SK-N-SH (cell line): ENCODE results near the gene LVRN. TPM values are rescaled to one million over a fixed set of nuclear protein-coding genes. Genes with fewer than 3 reads are reported as not detected.

Source experiments
- CTCF ChIA-PET: fragments of 300-600, 350-600 bp; formaldehyde crosslinking; extraction: SDS; loops from one replicate; lab custom pipeline; 2021; lab: Yijun Ruan, JAX
- POLR2A ChIA-PET: fragments of 350-600 bp; sonication (Branson Sonifier 250); formaldehyde crosslinking; extraction: SDS; loops from one replicate; lab custom pipeline; 2020; ENCODE audit warnings: antibody characterized with exemption, inconsistent platforms; lab: Yijun Ruan, JAX
- DNase-seq: peaks from one replicate; pipeline ENCODE4 v3.0.0; 2012
- H2AFZ ChIP-seq: fragments of 200-600 bp; sonication (generic); 2 replicates; pipeline ENCODE4 v1.8.1; 2016; ENCODE audit warnings: antibody characterized with exemption, mild to moderate bottlenecking, low read depth
- H3F3A ChIP-seq: fragments of 200-600 bp; sonication (generic); replicated peaks from 2 replicates; pipeline ENCODE3; 2016; ENCODE audit warnings: antibody characterized with exemption, mild to moderate bottlenecking; ENCODE audit not compliant: insufficient read depth
- H3K27ac ChIP-seq, 2 experiments: fragments of 200-500 bp in 1 of 2; fragments of 200-600 bp in 1 of 2; sonication (Bioruptor generic) in 1 of 2; sonication (generic), shearing (Covaris generic) in 1 of 2; 2 replicates each; pipeline versions ENCODE4 v1.5.1 to v1.6.1; 2014 to 2016; ENCODE audit warnings: low read depth in 2 of 2, inconsistent platforms in 1 of 2, low read length in 1 of 2, mild to moderate bottlenecking in 1 of 2, mixed read lengths in 1 of 2
- H3K27me3 ChIP-seq: fragments of 200-600 bp; sonication (generic), shearing (Covaris generic); 2 replicates; pipeline ENCODE4 v1.6.1; 2016; ENCODE audit warnings: mixed run types; ENCODE audit not compliant: insufficient read depth
- H3K36me3 ChIP-seq, 2 experiments: fragments of 200-500 bp in 1 of 2; fragments of 200-600 bp in 1 of 2; sonication (Bioruptor generic) in 1 of 2; sonication (generic) in 1 of 2; replicated peaks in 1 of 2; 2 replicates each; pipeline versions ENCODE3 to v1.5.1; 2014 to 2016; ENCODE audit warnings: low read length in 1 of 2, mild to moderate bottlenecking in 1 of 2; ENCODE audit not compliant: insufficient read depth in 2 of 2, control insufficient read depth in 1 of 2
- H3K4me1 ChIP-seq, 2 experiments: fragments of 200-500 bp in 1 of 2; fragments of 200-600 bp in 1 of 2; sonication (Bioruptor generic) in 1 of 2; sonication (generic), shearing (Covaris generic) in 1 of 2; 2 replicates each; pipeline versions ENCODE4 v1.5.1 to v1.6.1; 2014 to 2016; ENCODE audit warnings: low read depth in 1 of 2, low read length in 1 of 2, mixed run types in 1 of 2; ENCODE audit not compliant: insufficient read depth in 2 of 2, control insufficient read depth in 1 of 2
- H3K4me2 ChIP-seq: fragments of 200-600 bp; sonication (generic), shearing (Covaris generic); 2 replicates; pipeline ENCODE4 v1.6.1; 2017; ENCODE audit warnings: mixed run types
- H3K4me3 ChIP-seq, 2 experiments: fragments of 200-500 bp in 1 of 2; fragments of 200-600 bp in 1 of 2; sonication (Bioruptor generic) in 1 of 2; sonication (generic), shearing (Covaris generic) in 1 of 2; 2 replicates each; pipeline versions ENCODE4 v1.5.1 to v1.8.1; 2014 to 2016; ENCODE audit warnings: low read depth in 2 of 2, inconsistent platforms in 1 of 2, low read length in 1 of 2, mild to moderate bottlenecking in 1 of 2, mixed read lengths in 1 of 2, moderate library complexity in 1 of 2
- H3K79me2 ChIP-seq: fragments of 200-600 bp; sonication (generic); 2 replicates; pipeline ENCODE4 v1.8.1; 2017; ENCODE audit warnings: mild to moderate bottlenecking; ENCODE audit not compliant: insufficient read depth
- H3K9ac ChIP-seq: fragments of 200-600 bp; sonication (generic); 2 replicates; pipeline ENCODE4 v1.6.1; 2017; ENCODE audit warnings: mixed run types
- H3K9me2 ChIP-seq: fragments of 200-600 bp; sonication (generic); 2 replicates; pipeline ENCODE4 v1.6.1; 2017; ENCODE audit warnings: mixed run types
- H3K9me3 ChIP-seq: fragments of 200-600 bp; sonication (generic); 2 replicates; pipeline ENCODE4 v1.6.1; 2017; ENCODE audit warnings: mixed run types, mild to moderate bottlenecking, moderate library complexity
- H4K20me1 ChIP-seq: fragments of 200-600 bp; sonication (generic); 2 replicates; pipeline ENCODE4 v1.6.1; 2017; ENCODE audit warnings: mild to moderate bottlenecking, mixed run types; ENCODE audit not compliant: insufficient read depth
- ELF1 ChIP-seq: IDR thresholded peaks from 2 replicates; pipeline ENCODE4 v1.4.0; 2012
- EP300 ChIP-seq, 2 experiments: IDR thresholded peaks; 2 replicates each; pipeline versions ENCODE4 v1.4.0 to v1.6.1; 2012; ENCODE audit warnings: borderline replicate concordance in 1 of 2, low read depth in 1 of 2, low read length in 1 of 2
- MEF2A ChIP-seq: IDR thresholded peaks from 2 replicates; pipeline ENCODE4 v1.4.0; 2012; ENCODE audit warnings: low read depth, borderline replicate concordance
- MXI1 ChIP-seq: IDR thresholded peaks from 2 replicates; pipeline ENCODE4 v1.6.1; 2012; ENCODE audit warnings: mild to moderate bottlenecking, low read depth, low read length, improper control_type of control experiment
- NFIC ChIP-seq: IDR thresholded peaks from 2 replicates; pipeline ENCODE4 v1.4.0; 2012; ENCODE audit warnings: borderline replicate concordance
- POLR2AphosphoS5 ChIP-seq: IDR thresholded peaks from 2 replicates; pipeline ENCODE4 v1.6.1; 2012; ENCODE audit warnings: low read depth, low read length
- RFX5 ChIP-seq: IDR thresholded peaks from 2 replicates; pipeline ENCODE4 v1.6.1; 2012; ENCODE audit warnings: mild to moderate bottlenecking, improper control_type of control experiment, low read length
- SIN3A ChIP-seq: IDR thresholded peaks from 2 replicates; pipeline ENCODE4 v1.6.1; 2012; ENCODE audit warnings: low read depth, mild to moderate bottlenecking, low read length, moderate library complexity, borderline replicate concordance
- TAF1 ChIP-seq: IDR thresholded peaks from 2 replicates; pipeline ENCODE4 v1.6.1; 2012; ENCODE audit warnings: low read depth, mild to moderate bottlenecking, low read length, moderate library complexity, borderline replicate concordance
- TEAD4 ChIP-seq: IDR thresholded peaks from 2 replicates; pipeline ENCODE4 v1.4.0; 2012; ENCODE audit warnings: mild to moderate bottlenecking, borderline replicate concordance; ENCODE audit not compliant: insufficient read depth
- WGBS: methylation state at CpG from one replicate; pipeline ENCODE4 v1.1.6; 2017; ENCODE audit warnings: low lambda C conversion rate; 5-methylcytosine and 5-hydroxymethylcytosine counted together
- polyA plus RNA-seq, 3 experiments: library from polyadenylated mRNA; depleted of rRNA; stranded (reverse); fragments of >200 nt; gene quantifications; 2 replicates each; pipeline ENCODE4 v1.2.3, GENCODE V29; 2012
- TF ChIP-seq, protein P1 (sequence below): IDR thresholded peaks from 2 replicates; pipeline ENCODE4; 2012
- TF ChIP-seq, protein P2 (sequence below): IDR thresholded peaks from 2 replicates; pipeline ENCODE4 v1.4.0; 2012; ENCODE audit warnings: low read depth, borderline replicate concordance
- TF ChIP-seq, protein P3 (sequence below): fragments of 200-600 bp; sonication (generic); IDR thresholded peaks from 2 replicates; pipeline ENCODE4 v1.6.1; 2017; ENCODE audit warnings: antibody characterized with exemption, mild to moderate bottlenecking, moderate library complexity

Gene LVRN
- polyA plus RNA-seq, 1 of the 3 experiments (the other 2 are of a cell fraction), result 0.10 TPM

- 62% methylated on average over 6 of the region's 6 CpGs for WGBS
These were observed 51.0 kb downstream of the LVRN start for GRCh38 chr5:116013207-116013785.

GRCh38 chr5:116013936-116014335, 51.7 kb downstream of the LVRN start:
- no peaks in the 10 kb centered on the region for H3K27me3 ChIP-seq
- H3F3A ChIP-seq, result no peaks in the 10 kb centered on the region
- H3K9me3 ChIP-seq, result no peaks in the 10 kb centered on the region
- no peaks in the 10 kb centered on the region for H3K36me3 ChIP-seq
- no peak overlapping the region for H3K27ac ChIP-seq
- H4K20me1 ChIP-seq, result no peaks in the 10 kb centered on the region
- no peaks in the 10 kb centered on the region for H3K9me2 ChIP-seq
- no peak overlapping the region for H3K4me2 ChIP-seq
- TF ChIP-seq EP300 (IDR thresholded peaks at IDR 0.05; ENCODE audit: borderline replicate concordance in 1 of 2, low read depth in 1 of 2, low read length in 1 of 2) (no peak), TAF1 (no peak), TEAD4 (no peak), MXI1 (no peak)
- DNase-seq, result no peak
- H3K79me2 ChIP-seq, result no peaks in the 10 kb centered on the region
- CTCF ChIA-PET, result no interaction called here
- H3K4me3 ChIP-seq, result no peak overlapping the region
- no peak overlapping the region for H3K9ac ChIP-seq
- no peak overlapping the region for H2AFZ ChIP-seq
- POLR2A ChIA-PET, result no interaction called here
- H3K4me1 ChIP-seq, result no peaks in the 10 kb centered on the region

More at GRCh38 chr5:116013207-116013785, 51.0 kb downstream of the LVRN start:
- DNase-seq, result no peak
- Histone ChIP-seq H2AFZ (no peak overlapping the region), H3K9ac (no peak overlapping the region), H3K4me3 (no peak overlapping the region), H3K27ac (no peak overlapping the region), H3K79me2 (no peaks in the 10 kb centered on the region), H3K9me2 (no peaks in the 10 kb centered on the region), H3F3A (no peaks in the 10 kb centered on the region), H3K9me3 (no peaks in the 10 kb centered on the region), H3K4me1 (no peaks in the 10 kb centered on the region), H3K4me2 (no peak overlapping the region), H3K27me3 (no peaks in the 10 kb centered on the region), H3K36me3 (no peaks in the 10 kb centered on the region), H4K20me1 (no peaks in the 10 kb centered on the region)
- ChIA-PET CTCF (no interaction called here), POLR2A (no interaction called here)
- TF ChIP-seq ELF1, result no peak
- TF ChIP-seq, protein P1, sequence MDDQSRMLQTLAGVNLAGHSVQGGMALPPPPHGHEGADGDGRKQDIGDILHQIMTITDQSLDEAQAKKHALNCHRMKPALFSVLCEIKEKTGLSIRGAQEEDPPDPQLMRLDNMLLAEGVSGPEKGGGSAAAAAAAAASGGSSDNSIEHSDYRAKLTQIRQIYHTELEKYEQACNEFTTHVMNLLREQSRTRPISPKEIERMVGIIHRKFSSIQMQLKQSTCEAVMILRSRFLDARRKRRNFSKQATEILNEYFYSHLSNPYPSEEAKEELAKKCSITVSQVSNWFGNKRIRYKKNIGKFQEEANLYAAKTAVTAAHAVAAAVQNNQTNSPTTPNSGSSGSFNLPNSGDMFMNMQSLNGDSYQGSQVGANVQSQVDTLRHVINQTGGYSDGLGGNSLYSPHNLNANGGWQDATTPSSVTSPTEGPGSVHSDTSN, result no peak
- no peak for TF ChIP-seq SIN3A
- TF ChIP-seq NFIC, result no peak
- no peak for TF ChIP-seq MEF2A
- TF ChIP-seq RFX5, result no peak
- TF ChIP-seq, protein P2, sequence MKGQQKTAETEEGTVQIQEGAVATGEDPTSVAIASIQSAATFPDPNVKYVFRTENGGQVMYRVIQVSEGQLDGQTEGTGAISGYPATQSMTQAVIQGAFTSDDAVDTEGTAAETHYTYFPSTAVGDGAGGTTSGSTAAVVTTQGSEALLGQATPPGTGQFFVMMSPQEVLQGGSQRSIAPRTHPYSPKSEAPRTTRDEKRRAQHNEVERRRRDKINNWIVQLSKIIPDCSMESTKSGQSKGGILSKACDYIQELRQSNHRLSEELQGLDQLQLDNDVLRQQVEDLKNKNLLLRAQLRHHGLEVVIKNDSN, result no peak
- TF ChIP-seq POLR2AphosphoS5, result no peak
- TF ChIP-seq, protein P3, sequence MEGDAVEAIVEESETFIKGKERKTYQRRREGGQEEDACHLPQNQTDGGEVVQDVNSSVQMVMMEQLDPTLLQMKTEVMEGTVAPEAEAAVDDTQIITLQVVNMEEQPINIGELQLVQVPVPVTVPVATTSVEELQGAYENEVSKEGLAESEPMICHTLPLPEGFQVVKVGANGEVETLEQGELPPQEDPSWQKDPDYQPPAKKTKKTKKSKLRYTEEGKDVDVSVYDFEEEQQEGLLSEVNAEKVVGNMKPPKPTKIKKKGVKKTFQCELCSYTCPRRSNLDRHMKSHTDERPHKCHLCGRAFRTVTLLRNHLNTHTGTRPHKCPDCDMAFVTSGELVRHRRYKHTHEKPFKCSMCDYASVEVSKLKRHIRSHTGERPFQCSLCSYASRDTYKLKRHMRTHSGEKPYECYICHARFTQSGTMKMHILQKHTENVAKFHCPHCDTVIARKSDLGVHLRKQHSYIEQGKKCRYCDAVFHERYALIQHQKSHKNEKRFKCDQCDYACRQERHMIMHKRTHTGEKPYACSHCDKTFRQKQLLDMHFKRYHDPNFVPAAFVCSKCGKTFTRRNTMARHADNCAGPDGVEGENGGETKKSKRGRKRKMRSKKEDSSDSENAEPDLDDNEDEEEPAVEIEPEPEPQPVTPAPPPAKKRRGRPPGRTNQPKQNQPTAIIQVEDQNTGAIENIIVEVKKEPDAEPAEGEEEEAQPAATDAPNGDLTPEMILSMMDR, result no peak
- TF ChIP-seq TEAD4, result no peak
